ENCODE data around the gene NDE1. TPM values are rescaled to one million over a fixed set of nuclear protein-coding genes. Genes with fewer than 3 reads are reported as not detected.

Gene NDE1
- total and polyA plus RNA-seq, 3 experiments from 2014 or later: 55.9 to 123 (median 113) TPM

Other genes with a start within 250 kb of the NDE1 start
- 10 to 100 TPM; 13.1 to 13.6 TPM for gene BMERB1, start 215.7 kb upstream of the NDE1 start, total RNA-seq
- gene BMERB1, start 215.7 kb upstream of the NDE1 start, polyA plus RNA-seq: 4.8 TPM
- gene MARF1, start 7.1 kb upstream of the NDE1 start, total RNA-seq: 10 to 100 TPM; 69.0 to 75.3 TPM
- gene MARF1, start 7.1 kb upstream of the NDE1 start, polyA plus RNA-seq: 16.9 TPM
- not detected for gene MYH11, start 206.8 kb downstream of the NDE1 start, total RNA-seq
- gene MYH11, start 206.8 kb downstream of the NDE1 start, polyA plus RNA-seq: 1.1 TPM
- gene CEP20, start 238.4 kb downstream of the NDE1 start, total RNA-seq: 10 to 100 TPM; 39.6 to 46.1 TPM
- gene CEP20, start 238.4 kb downstream of the NDE1 start, polyA plus RNA-seq: 32.5 TPM

Data from CD8-positive, alpha-beta memory T cell (primary cell).